ENCODE results near the gene RNF31.

The RNF31 gene

DNA sequence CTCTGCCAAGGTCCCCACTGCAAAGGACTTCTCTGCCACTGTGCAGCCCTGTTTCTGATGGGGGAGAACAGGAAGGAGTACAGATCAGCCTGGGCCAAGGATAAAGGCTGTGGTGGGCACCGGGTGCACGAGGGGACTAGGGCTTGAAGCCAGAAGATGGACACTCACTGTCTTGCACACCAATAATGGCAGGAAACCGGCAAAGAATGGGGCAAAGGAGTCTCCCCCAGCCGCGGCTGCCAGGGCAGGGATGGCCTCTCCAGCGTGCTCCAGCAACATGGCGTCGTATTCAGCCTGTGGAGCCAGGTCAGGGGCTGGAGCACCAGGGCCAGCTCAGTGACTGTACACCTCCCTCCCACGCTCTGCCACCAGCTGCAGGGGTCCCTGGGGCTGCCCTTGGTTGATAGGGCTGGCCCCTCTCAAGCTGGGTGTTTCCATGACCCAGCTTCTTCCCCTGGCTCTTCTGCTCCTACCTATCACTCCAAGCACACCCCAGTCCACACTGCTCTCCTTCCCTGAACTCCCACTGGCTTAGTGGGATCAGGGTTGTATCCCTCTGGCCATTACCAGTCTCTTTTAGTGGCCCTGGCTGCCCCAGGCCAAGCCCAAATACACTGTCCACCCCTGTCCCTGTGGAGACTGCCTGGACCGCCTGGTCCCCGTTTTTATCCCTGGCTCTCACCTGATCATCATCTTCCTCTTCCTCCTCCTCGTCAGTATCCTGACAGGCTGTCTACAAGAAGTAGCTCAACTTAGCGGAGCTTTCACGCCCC is 35.0 kb downstream of the RNF31 start:
- no peak for DNase-seq (ENCODE audit: low read depth)

DNA sequence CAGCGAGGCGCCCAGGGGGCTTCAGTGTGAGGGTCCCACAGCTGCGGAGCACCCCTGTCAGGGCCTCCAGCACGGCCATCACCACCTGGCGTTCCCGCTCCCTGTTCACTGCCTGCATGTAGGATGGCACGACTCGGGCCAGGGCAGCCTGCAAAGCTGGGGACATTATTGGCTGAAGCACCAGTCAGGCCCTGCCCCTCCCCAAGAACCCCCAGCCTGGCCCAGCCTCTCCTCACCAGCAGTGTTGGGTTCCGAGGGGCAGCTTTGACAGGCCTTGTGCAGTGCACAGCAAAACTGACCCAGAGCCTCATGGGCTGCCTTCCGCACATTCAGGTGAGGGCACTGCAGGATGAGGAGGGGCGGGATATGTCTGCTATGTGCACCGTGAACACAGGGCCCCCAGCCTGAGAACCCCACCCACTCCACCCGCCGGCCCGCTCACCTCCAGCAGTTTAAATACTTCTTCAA is 35.8 kb downstream of the RNF31 start:
- DNase-seq (ENCODE audit: low read depth) = no peak

DNA sequence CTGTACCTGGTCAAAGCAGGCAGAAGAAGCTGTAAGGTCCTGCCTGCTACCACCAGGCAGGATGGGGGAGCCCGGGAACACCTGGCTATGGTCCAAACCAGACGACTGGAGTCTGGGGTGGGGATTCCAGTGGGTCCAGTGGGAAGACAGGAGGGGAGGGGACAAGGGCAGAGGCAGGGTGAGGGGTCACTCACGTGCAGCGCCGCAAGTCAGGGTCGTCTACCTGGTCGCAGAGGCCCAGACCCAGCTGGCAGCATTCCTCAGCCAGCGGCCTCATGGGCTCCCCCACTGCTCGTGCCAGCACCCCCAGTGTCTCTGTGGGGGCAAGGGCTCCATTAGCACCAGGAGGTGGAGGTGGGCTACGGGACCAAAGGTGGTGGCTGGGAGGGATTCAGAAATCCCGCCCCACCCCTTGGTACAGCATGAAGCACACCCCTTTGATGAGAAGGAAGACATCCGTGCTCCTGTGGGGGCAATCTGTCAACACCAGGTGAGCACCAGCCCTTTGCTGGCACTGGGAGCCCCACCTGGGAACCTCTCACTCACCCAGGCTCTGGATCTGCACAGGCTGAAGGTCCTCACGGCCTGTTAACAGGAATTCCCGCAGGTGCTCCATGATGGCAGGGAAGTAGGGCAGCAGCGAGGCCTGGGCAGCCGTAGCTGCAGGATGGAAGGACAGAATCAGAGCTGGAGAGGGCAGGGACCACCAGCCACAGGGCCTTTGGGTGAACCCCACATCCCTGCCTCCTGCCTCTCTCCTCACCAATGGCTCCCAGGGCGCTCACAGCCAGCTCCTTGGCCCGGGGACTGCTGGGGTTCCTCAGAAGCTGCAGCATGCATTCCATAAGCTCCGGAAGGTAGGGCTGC is 37.0 kb downstream of the RNF31 start:
- no peak for DNase-seq (ENCODE audit: low read depth)

DNA sequence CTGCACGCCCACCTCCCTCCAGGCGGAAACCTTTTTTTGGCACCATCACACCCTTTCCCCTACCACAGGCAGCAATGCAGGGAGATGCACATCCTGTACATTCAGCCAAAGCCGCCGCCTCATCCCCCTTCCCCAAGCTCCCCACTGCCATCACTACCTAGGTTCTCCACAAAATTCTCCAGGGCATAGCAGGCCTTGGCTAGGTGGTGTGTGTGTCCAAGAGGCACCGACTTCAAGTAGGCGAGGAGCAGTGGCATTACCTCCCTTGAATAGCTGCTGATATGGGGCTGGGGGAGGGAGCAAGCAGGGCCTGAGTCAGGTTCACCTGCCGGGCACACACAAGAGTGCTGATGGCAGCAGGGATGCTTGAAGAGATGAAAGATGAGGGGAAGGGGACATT is 37.7 kb downstream of the RNF31 start:
- no peak for DNase-seq (ENCODE audit: low read depth)

DNA sequence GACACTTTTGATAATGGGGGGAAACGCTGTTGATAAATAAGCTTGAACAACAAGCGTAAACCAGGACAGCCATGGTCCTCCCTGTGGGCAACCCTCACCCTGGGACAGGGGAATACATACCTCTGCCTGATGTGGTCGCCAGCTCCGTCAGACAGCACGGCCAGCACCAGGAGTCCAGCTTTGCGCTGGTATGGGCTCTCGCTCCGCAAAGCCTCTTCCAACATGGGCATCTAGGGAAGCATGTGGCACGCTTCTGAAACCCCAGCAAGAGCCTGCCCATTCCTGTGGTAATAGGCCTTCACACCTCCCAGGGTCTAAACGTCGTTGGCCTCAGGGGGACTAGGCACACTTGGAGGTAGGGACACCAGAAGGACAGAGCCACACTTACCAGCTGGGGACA is 38.4 kb downstream of the RNF31 start:
- DNase-seq (ENCODE audit: low read depth) = no peak

DNA sequence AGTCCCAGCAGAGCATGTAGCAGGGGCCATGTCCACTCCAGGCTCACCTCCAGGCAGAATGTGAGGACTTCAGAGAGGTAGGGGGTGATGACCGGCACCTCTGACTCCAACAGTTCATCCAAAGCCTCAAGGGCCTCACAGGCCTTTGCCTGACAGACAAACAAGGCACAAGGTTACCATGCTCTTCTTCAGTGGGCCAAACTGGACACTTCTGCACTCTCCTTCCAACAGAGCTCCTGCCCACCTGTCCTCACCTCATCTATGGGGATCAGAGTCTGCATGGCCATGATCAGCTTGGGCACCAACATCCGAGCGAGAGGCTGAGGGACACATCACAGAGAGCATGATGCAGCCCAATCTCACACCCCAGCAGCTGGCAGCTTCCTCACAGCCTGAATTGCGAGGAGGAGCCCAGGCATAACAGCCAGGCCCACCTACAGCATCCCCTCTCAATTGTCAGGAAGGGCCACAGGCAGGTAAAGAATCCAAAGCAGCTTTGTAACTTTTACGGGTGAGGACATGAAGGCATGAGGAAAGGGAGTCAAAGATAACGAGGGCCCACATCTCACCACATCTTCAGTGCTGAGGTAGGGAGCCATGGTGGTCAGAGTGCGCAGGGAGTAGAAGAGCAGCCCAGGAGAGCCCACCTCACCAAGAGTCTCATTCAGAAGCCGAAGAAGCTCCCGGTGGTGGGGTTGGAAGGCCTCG is 39.7 kb downstream of the RNF31 start:
- DNase-seq (ENCODE audit: low read depth) = no peak

DNA sequence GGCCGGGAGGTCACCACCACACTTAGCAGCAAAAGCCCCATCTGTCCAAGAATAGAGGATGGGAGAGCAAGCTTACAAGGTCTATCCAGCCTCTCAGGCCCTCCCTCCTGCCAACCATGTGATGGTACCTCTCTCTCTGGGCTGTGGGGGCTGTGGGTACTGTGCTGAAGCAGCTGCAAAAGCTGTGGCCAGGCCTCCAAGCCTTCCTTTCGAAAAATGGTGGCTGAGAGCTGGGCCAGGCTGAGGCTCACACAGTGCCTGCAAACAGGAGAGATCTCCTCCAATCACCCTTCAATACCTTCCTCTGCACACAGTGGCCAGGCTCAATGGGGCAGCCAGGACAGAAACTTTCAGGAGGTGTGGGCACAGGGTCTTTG is 40.2 kb downstream of the RNF31 start:
- no peak for DNase-seq (ENCODE audit: low read depth)

DNA sequence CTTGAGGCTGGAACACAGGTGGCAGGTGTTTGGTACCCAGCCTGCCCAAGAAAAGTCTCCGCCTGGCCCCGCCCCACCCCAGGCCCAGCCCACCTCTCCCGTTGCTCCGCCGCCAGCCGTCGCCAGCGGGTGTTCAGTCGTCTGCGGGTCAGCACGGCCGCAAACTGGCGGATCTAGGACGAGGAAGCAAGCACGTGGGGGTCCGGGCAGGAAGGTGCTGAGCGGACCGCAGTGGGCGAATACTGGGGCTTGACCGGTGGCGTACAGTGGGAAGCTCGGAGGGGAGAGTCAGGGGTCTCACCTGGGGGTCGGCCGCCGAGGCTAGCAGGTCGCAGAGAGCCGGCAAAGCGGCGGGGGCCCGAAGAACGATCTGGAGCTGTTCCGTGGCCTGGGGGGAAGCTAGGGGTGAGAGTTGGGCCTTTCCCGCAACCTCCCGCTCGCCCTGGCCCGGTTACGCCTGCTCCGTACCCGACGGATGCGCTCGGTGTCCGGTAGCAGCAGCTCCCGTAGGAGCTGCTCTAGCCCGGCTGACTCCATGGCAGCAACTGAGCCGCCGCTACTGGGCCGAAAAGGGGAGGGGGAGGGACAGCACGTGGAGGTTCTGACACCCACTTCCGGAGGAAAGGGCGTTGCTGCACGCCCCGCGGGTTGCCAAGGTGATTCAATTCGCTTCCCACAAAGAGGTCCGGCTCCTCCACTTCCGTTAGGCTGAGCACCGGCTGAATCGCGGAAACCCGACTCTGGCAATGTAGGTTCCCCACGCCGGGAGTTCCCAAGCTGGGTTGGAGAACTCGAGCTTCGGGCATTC is 41.2 kb downstream of the RNF31 start, which contains the start of gene IPO4:
Gene IPO4, minus strand, starts transcription at position 566 of the 808 bp plus-strand sequence. Its CDS starts 29 bp downstream, at position 537.
- peak; percentile 92 for DNase-seq (ENCODE audit: low read depth)

DNA sequence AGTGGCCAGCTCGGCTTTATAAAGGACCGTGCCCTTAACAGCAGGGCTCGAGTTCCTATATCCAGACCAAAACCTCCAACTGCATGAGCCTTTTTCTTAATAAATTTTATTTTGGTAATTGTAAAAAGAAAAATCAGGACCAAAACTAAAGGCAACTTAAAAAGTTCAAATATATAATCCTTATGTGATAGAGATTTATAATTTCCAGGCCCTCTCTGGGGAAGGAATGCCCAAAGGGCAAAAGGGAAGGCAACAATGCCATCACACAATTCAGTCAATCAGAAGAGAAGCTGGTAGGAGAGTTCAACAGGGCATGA is 41.7 kb downstream of the RNF31 start:
- DNase-seq (ENCODE audit: low read depth) = no peak

DNA sequence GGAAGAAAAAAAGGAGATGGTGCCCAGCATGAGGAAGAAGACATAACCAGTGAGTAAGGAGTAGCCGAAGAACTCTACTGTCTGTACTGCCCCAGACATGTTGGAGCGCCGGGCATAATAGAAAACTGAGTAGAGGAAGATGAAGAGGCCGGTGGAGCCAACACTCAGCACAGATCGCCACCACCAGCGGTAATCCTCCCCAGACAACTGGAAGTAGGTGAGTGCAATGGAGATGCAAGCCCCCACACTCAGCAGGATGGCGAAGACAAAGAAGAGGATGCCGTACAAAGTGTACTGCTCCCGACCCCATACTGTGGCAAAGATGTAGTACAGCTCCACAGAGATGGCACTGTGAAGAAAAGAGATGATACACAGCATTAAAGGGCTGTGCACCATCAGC is 42.2 kb downstream of the RNF31 start:
- no peak for DNase-seq (ENCODE audit: low read depth)

DNA sequence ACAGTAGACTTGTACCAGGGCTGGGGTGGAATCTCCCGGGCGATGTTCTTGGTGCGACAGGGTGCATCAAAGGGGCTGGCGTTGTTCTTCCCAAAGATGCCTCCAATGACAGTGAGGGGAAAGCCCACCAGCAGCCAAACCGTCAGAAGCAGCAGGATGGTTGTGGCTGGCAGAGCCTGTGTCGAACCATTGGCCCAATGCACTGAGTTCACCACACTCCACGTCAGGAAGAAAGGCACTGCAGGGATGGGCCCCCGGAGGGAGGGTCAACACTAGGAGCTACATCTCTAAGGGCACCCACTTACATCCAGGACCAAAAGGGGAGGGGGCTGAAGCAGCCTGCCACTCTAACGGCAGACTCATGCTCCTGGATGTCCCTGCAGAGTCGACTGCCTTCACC is 43.1 kb downstream of the RNF31 start:
- DNase-seq (ENCODE audit: low read depth) = no peak

DNA sequence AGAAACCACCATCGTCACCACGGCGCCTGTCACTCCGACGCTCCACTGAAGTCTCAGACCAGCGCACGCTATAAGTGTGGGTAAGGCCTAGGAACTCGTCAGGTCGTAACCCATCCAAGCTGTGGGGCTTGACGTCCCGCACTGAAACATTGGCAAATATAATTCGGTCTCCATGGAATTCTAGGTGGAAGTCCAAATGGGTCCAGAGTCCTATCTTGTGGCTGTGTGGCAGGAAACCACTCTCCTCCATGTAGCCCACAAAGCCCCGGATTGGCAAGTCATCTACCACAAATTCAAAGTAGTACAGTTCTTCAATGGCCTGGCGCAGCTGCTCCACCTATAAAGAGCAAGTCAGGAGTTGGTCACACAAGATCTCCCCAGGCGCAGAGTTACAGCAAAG is 45.6 kb downstream of the RNF31 start:
- DNase-seq (ENCODE audit: low read depth) = no peak

DNA sequence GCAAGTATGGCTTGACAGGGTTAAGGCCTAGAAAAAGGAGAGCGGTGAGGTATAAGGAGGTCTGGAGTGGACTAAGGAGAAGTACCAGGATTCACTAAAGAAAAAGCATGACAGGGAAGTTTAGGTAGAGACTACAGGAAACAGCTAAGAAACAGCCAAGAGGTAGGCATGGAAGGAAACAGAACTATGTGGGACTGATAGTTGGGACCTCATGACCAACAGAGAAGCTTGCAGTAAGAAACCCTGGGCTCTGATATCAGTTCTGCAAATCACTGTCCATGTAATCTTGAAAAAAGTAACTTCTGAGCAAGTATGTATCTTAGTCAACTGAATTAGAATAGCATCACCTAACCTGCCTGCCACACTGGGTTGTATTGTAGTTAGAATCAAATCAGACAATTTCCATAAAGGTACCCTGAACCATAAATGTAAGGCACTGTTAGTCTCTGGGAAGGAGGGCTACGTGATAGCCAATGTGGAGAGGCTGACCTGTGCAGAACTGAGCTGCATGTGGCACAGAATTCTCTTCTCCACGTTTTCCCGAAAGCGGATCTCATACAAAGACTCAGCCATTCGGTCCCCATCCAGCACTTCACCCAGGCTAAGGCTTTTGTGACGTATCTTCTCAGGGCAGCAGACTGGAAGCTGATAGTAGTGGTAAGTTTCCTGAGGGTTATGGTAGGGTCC is 47.0 kb downstream of the RNF31 start:
- DNase-seq (ENCODE audit: low read depth) = no peak

DNA sequence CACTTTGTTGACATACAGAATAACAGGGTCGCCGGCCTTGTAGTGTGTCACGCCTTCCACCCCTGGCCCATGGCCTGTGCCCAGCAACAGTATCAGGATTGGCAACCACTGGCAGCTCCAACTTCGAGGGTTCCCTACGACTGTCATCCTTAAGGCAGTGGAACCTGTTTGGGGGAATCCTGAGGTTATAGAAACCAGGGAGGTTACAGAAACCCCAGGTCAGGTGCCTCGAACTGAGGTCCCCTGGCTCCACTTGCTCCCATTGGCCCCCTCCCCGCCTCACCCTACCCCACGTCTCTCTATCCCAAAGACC is 47.5 kb downstream of the RNF31 start:
- no peak for DNase-seq (ENCODE audit: low read depth)

DNA sequence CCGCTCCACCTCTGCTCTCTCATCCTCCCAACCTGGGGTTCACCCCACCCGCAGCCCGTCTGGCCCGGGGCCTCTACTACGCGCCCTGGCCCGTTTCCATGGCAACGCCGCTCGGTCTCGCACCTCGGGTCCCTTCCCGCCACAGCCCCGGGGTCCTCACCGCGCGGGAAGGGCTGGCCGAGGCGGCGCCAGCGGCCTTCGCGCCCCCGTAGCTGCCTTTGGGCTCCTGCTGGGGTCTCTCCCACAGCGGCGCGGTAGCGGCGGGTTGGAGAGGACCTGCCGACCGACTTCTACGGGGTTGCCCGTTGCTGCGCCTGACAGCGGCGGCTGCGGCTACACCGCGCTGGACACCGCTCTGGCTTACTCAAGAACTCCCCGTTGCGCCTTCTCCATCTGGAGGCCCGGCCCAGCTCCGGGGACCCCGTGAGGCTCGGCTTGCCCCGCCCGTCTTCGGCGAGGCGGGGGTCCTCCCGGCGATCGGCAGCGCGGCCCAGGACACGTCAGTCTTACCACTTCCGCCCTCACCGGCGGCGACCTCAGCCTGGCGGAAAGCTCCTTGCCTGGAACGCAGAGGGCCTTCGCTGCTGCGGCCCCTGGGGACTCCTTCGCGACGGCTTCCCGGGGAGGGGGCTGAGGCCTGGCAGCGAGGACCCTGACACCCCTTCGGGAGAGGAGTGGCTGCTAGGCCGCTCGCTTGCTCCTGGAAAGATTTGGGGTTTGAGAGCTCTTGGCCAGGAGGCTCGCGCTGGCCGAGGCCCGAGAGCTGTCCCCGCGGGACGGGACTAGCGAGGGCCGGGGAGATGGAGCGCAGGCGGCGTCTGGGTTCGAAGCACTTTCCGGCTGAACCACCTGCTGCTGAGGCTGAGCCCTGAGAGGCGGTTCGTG is 48.1 kb downstream of the RNF31 start, which contains the start of gene TM9SF1:
Gene TM9SF1, minus strand, starts transcription at position 256 of the 885 bp plus-strand sequence. CDS start 422 bp downstream, outside the sequence.
- peak; percentile 78 for DNase-seq (ENCODE audit: low read depth)

DNA sequence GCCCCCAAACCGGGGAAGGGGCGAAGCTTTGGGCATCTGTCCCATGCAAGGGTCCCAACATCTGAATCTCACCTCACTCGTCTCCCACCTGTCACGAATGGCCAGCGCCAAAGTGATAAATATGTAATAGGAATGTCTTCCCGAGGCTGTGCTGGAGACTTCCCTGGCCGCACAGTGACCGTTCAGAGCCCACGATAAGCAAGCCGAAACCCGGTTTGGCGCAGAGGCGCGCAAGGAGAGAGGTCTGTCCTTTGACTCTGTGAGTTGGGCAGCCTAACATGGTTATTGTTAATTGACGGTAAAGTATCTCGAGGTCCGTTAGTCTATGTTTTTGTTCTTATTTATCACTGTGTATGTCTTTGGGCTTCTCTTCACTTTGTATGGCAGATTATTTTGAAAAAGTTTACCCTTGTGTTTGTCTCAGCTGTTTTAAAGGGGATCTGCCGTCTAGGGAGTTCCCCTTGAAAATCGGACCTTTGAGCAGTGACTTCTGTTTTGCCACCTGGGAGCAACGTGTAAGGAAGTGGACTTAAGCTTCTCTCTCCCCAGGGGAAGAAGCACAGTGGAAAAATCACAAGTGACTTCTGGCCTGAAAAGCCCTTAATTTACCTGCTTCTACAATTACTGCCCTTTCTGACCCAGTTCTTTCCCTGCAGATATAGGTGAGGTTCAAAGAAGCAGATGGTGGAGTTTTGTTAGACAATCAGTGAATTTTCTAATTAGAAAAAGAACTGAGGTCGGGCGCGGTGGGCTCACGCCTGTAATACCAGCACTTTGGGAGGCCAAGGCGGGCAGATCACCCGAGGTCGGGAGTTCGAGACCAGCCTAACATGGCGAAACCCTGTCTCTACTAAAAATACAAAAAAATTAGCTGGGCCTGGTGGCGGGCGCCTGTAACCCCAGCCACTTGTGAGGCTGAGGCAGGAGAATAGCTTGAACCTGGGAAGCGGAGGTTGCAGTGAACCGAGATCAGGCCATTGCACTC is 49.1 kb downstream of the RNF31 start:
- DNase-seq (ENCODE audit: low read depth) = no peak

DNA sequence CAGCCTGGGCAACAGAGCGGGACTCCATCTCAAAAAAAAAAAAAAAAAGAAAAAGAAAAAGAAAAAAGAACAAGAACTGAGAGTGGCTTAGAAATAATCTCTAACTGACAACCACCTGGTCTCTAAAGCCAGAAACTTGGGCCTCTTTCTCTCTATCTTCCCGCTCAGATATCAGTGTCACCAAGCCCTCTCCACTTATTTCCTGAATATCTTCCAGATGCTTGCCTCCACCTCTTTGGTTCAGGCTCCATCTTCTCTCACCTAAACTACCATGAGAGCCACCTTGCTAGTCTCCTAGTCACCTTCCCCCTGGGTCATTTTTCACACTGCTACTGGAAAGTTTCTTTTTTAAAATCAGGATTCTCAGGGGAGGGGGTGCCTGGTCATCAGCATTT is 49.8 kb downstream of the RNF31 start:
- DNase-seq (ENCODE audit: low read depth) = no peak

DNA sequence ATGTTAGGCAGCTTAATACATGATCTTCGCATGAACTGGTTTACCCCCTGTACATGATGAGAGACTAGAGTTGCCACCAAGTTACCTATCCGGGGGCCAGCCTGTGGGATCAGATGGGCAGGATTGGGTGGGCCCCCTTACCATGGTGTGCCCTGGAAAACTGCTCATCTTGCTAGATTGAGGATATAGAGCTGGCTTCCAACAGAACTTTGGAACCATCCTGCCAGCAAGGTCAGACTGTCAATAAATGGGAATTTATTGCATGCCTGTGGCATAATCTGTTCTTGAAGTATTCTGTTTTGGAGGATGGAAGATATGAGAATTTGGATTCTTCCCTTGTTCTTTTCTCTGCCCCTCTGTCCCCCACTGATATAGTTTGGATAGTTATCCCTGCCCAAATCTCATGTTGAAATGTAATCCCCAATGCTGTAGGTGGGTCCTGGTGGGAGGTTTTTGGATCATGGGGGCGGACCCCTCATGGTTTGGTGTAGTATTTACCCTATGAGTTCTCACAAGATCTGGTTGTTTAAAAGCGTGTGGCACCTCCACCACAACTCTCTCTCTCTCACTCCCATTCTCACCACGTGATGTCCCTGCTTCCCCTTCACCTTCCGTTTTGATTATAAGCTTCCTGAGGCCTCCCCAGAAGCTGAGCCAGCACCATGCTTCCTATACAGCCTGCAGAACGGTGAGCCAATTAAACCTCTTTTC is 51.7 kb downstream of the RNF31 start:
- no peak for DNase-seq (ENCODE audit: low read depth)
